Measurements from ENCODE around the gene ST6GALNAC4.

The ST6GALNAC4 gene

DNA sequence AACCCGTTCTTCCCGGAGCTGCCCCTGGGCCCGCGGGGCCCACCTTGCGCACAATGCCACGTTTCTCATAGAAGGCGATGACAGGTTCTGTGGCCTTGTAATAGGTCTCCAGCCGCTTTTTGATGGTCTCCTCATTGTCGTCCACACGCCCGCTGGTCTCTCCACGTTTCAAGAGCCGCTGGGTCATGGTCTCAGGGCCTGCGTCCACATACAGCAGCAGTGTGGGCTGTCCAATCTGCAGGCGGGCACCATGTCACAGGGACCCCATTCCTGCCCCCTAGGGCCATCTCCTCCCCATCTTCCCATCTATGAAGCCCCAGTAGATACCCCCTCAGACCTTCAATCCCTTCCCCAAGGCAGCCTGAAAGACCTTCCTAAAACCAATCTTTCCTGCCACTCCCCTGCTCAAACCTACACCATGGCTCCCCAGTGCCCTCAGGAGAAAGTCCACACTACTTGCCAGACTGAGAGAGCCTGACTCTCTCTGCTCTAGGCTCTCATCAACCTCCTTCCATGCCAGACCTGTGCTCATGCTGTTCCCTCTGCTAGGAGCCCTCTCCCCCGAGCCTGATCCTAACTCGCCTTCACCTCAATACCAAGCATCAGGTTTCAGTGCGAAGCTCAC lies 48.5 kb downstream of the ST6GALNAC4 start:
- DNase-seq (ENCODE audit: low read depth), result no peak
- TF ChIP-seq, protein P1, sequence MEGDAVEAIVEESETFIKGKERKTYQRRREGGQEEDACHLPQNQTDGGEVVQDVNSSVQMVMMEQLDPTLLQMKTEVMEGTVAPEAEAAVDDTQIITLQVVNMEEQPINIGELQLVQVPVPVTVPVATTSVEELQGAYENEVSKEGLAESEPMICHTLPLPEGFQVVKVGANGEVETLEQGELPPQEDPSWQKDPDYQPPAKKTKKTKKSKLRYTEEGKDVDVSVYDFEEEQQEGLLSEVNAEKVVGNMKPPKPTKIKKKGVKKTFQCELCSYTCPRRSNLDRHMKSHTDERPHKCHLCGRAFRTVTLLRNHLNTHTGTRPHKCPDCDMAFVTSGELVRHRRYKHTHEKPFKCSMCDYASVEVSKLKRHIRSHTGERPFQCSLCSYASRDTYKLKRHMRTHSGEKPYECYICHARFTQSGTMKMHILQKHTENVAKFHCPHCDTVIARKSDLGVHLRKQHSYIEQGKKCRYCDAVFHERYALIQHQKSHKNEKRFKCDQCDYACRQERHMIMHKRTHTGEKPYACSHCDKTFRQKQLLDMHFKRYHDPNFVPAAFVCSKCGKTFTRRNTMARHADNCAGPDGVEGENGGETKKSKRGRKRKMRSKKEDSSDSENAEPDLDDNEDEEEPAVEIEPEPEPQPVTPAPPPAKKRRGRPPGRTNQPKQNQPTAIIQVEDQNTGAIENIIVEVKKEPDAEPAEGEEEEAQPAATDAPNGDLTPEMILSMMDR (conservative IDR thresholded peaks at IDR 0.05; ENCODE audit: low read depth, low read length), result no peak
- H3K4me3 ChIP-seq (ENCODE audit: low read length), result no peak overlapping the region

DNA sequence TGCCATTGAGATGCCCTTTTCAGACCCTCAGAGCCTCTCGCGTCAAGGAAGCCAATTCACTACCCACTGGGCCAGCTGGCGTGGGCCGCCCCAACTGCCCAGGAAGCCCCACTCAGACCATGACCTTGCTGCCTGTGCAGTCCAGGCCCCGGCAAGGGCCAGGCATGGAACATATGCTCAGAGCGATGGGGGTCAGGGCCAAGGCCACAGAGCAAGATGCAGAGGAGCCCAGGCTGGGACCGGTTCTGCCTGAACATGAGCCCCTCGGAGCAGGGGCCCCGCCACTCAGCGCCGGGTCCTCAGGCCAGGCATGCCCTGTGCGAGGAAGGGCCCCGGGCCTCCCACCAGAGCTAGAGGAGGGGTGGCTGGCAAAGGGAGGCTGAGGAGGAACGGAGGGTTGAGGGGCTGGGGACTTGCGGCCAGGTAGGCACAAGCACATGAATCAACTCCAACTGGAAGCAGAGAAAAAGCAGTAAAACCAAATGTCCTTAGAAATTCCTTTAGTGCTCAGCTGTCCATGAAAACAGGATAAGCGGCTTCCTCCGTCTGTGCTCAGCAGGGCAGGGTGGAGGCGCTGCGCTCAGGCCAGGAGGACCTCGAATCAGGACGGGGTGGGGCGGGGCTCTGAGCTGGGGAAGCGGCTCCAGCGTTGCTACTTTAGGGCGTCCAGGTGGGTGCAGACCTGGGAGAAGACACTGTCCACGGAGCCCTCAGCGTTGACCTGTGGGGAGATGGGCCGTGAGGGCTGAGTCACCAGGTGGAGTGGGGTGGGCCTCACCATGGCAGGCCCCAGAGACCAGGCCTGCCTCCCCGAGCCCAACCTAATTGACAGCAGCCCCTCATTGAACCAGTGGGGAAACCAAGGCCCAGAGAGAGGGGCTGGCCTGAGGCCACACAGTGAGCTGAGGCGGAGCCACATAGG lies 49.2 kb downstream of the ST6GALNAC4 start:
- DNase-seq (ENCODE audit: low read depth), result no peak
- TF ChIP-seq, protein P1 (conservative IDR thresholded peaks at IDR 0.05; ENCODE audit: low read depth, low read length), result no peak
- H3K4me3 ChIP-seq (ENCODE audit: low read length), result no peak overlapping the region

DNA sequence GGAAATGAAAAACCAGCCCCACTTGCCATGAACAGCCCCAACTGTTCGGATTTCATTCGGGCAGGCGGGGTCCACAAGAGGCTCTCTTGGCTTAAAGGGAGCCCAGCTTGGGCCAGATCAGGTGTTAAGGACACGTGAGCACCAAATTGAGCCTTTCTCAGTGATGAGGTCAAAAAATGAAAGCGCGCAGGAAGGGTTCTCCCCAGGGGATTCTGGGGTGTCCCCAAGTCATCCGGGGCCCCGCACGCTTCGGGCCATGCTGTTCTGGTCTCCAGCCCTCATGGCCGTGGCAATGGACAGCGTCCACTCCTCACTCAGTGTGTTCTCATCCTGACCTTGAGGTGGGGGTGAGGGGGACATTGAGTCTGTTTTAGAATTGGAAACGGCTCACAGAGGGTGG lies 50.3 kb downstream of the ST6GALNAC4 start:
- H3K4me3 ChIP-seq (ENCODE audit: low read length), result no peak overlapping the region
- no peak for DNase-seq (ENCODE audit: low read depth)
- TF ChIP-seq, protein P1 (conservative IDR thresholded peaks at IDR 0.05; ENCODE audit: low read depth, low read length), result no peak

DNA sequence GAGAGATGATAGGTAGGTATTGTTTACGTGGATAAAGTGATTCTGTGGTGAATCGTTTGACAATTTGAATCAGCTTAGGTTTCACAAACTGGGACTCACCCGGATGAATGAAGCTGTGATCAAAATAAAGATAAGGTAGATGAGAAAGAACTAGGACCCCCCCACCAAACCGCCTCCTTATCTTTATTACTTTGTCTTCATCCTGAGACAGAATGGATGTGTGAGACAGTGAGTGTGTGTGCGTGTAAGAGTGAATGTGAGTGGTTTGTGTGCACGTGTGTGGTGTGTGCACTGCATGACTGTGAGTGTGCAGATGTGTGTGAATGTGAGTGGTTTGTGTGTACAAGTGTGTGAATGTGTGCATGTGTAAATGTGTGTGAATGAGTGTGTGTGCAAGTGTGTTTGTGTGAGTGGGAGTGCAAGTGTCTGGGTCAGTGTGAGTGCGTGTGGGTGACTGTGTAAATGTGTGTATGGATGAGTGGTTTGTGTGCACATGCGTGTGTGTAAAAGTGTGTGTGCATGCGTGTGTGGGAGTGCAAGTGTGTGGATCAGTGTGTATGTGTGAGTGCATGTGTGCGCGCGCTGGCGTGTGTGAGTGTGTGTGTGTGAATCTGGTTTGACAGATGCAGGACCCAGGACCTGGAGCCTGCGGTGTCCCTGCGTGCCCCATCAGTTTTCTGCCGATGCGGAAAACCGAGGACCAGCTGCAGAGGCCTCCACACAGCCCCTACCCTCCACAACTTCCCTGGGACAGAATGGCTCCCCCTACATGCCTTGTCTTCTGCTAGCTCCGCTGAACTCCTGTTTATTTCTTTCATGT lies 51.0 kb downstream of the ST6GALNAC4 start:
- H3K4me3 ChIP-seq (ENCODE audit: low read length), result no peak overlapping the region
- TF ChIP-seq, protein P1 (conservative IDR thresholded peaks at IDR 0.05; ENCODE audit: low read depth, low read length), result no peak
- DNase-seq (ENCODE audit: low read depth), result no peak

DNA sequence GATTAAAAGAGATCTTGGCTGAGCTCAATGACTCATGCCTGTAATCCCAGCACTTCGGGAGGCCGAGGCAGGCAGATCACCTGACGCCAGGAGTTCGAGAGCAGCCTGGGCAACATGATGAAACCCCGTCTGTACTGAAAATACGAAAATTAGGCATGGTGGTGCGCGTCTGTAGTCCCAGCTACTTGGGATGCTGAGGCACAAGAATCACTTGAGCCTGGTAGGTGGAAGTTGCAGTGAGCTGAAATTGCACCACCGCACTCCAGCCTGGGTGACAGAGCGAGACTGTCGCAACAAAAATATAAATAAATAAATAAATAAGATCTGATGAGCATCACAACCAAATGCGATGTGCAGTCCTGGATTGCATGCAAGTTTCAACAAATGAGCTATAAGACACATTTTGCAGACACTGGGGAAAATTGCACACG lies 53.6 kb downstream of the ST6GALNAC4 start:
- no peak overlapping the region for H3K4me3 ChIP-seq (ENCODE audit: low read length)
- DNase-seq (ENCODE audit: low read depth), result no peak
- TF ChIP-seq, protein P1 (conservative IDR thresholded peaks at IDR 0.05; ENCODE audit: low read depth, low read length), result no peak

DNA sequence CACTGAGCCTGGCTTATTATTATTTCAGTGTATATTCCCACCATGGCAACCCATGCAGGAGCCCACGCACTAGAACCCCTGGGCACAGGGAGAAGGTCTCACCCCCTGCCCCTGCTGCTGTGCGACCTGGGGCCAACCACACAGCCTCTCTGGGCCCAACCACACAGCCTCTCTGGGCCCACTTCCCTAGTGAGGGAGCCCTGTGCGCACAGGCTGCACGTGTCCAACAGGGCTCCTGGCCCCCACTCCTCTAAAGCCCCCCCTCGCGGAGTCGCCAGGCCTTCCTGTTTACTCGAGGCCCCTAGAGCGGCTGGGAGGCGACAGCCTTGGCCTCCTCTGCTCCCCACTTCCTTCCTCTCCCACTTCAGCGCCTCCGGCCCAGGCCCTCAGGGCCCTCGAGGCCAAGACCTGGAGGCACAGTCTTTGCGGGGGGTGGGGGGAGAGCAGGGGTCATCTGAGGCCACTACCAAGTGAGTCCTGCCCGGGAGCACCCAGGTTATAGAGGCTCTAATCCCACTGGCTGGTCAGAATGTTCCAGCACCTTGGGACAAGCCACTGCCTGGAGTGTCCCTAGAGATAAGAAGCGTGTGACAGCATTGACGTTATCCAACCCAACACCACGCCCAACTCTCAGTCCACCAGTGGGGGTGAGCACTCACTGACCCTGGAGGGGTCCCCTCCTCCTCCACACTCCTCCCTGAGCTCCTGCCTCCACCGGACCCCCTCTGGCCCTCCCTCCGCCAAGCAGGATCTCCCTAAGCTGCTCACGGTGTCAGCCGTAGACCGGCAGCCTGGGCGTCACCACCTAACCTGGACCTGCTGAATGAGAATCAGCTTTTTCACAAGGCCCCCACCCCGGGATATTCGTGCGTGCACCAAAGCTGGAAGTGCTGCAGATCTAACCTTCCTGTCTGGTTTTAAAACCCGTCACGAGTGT lies 54.5 kb downstream of the ST6GALNAC4 start:
- TF ChIP-seq, protein P1 (conservative IDR thresholded peaks at IDR 0.05; ENCODE audit: low read depth, low read length), result no peak
- H3K4me3 ChIP-seq (ENCODE audit: low read length), result no peak overlapping the region
- DNase-seq (ENCODE audit: low read depth), result no peak
